GM18870 (cell line): Measurements from ENCODE around the gene FUT8.
"Not testable (repeated sequence)": the region's sequence is repeated elsewhere in the genome, so short reads cannot be mapped to it uniquely, and the experiment has no call there.

ENCODE experiments used
- ATAC-seq: cut with Tn5 transposase; IDR thresholded peaks from one replicate; pipeline ENCODE4 v1.9.1; 2021; ENCODE audit warnings: moderate library complexity; ENCODE audit not compliant: unreplicated experiment

The FUT8 gene

GRCh38 chr14:65449647-65450046 lies 37.1 kb downstream of the FUT8 start:
- ATAC-seq: no peak

- no peak for ATAC-seq
Observed at GRCh38 chr14:65453807-65454480, 41.4 kb downstream of the FUT8 start.

DNA sequence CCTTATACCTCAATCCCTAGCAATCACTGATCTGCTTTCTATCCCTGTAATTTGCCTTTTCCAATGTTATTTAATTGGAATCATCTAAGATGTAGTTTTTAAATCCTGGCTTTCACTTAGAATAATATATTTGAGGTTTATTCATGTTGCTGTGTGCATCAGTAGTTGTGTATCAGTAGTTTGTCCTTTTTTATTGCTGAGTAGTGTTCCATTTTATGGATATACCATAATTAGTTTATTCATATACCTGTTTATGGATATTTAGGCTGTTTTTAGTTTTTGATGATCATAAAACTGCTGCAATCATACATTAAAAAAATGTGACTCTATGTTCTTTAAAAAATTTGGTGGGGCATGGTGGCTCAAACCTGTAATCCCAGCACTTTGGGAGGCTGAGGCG lies 43.7 kb downstream of the FUT8 start:
- ATAC-seq: no peak

DNA sequence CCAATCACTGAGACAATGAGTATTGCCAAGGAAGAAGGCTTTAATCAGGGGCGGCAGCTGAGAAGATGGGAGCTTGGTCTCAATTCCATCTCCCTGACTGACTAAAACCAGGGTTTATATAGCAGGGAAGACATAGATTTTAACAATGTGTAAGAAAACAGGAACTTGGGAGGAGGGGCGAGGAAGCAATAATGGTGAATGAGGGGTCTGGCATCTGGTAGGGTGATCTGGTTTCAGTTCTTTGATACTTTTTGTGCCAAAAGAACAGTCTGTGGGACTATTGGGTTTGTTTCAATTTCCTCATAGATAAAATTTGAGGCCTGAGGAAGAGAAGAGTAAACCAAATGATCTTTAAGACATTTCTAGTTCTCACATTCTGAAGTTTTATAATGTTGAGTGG lies 49.2 kb downstream of the FUT8 start:
- ATAC-seq: no peak

DNA sequence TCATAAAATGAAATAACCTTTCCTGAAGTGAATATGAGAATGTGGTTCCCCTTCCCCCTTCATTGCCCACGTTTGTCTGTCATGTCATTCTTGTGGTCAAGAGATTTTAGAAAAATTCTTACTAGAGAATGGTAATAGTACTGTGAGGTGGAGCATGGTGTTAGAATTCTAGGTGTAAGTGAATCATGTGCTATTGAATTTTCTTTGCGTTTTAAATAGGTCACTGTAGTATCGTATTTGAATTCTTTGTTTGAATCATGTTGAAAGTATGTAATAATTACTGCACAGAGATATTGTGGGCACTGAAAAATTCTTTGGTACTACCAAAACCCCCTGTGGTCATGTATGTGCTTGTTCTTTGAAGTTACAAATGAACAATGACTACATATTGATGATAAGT lies 49.9 kb downstream of the FUT8 start:
- peak; percentile 84 for ATAC-seq

GRCh38 chr14:65465584-65465983 lies 53.1 kb downstream of the FUT8 start:
- ATAC-seq: no peak

GRCh38 chr14:65467926-65468325 lies 55.4 kb downstream of the FUT8 start:
- ATAC-seq: not testable (repeated sequence)

DNA sequence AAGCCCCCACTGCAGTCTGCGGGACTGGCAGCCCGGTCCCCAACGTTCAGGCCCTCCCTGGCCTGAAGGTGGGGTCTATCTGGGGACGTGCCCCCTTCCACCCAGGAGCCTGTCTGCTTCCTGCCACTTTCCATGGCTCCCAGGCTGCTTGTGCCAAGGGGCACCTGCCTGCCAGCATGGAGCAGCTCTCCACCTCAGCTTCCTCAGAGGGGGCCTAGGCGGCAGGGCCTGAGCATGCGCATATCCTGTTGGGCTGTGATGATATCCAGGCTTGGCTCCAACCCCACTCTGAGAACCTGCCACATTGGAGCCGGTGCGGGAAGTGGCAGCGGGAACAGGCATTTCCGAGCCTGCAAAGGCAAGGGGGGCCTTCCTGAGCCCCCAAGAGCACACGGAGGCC lies 57.4 kb downstream of the FUT8 start:
- no peak for ATAC-seq

DNA sequence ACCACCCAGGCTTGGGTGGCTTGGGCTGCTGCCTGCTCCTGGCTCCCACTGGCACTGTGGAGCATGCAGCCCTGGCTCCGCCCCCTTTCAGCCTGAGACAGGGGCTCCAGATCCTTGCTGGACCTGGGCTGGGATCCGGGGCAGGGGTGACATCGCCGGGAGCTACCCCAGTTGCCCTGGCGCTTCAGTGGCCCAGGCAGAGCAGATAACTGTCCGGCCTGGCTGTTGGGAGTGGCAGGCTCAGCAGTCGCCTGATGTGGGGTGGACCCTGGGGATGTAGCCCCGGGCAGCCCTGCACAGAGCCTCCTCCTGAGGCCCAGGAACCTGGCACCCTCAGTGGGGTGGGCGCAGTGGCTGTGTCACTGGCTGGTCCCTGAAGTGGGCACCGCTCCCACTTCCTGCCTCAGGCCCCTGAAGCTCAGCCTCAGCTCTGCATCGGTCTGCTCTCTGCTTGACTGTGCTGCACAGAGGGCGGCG lies 57.9 kb downstream of the FUT8 start:
- ATAC-seq: no peak

DNA sequence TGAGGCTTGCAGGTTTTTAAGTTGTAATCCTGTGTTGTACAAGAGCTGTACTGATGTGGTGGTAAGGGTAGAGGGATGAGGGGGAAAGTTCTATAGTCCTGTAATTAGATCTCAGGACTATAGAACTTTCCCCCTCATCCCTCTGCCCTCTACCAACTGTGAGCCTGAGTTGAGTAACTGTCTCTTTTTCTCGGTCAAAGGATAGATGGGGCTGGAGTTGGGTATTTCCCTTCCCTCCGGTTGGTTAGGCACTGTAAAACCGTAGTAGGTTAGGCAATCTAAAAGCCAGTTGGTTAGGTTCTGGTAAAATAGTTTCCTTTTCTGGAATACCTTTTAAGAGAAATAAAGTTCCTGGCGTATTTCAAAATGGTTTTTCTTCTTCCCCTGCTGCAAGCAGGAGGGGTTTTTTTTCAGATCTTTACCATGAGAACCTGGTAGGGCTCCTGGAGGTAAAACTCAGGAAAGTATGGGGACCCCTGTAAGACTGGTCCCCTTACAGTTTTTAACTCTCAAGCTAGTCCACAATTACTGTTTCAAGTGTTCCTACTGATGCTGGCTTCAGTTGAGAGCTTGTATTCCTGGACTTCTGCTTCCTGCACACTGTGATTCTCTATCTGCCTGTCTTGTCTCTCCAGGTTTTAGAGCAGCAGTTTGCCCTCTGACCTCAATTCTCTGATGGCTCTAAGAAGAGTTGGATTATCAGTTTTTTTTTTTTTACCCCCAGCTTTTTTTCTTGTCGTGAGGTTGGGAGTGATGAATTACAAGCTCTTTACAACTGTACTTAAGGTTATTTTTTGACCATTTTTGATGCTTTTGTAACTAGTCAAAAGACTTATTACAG lies 58.7 kb downstream of the FUT8 start:
- peak; percentile 71 for ATAC-seq

DNA sequence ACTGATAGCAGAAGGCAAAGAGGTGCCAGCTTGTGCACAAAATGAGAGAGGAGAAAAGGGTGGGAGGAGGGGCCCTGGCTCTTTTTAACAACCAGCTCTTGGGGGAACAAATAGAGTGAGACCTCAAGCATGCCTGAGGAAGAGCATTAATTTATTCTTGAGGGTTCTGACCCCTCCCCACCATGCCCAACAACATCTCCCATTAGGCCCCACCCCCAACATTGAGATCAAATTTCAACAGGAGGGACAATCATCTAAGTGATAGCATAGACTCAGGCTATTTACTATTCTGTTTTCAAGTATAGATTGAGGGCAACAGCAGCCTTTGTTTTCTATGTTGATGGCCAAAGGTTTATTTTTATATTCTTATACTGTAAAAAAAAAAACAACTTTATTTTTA lies 59.7 kb downstream of the FUT8 start:
- no peak for ATAC-seq

GRCh38 chr14:65476273-65476941 lies 63.9 kb downstream of the FUT8 start:
- ATAC-seq: peak; percentile 81

- ATAC-seq: peak; percentile 26
Observed at GRCh38 chr14:65476942-65477318, 64.4 kb downstream of the FUT8 start.

GRCh38 chr14:65478017-65478416 lies 65.5 kb downstream of the FUT8 start:
- no peak for ATAC-seq

GRCh38 chr14:65478596-65478995 lies 66.1 kb downstream of the FUT8 start:
- no peak for ATAC-seq

DNA sequence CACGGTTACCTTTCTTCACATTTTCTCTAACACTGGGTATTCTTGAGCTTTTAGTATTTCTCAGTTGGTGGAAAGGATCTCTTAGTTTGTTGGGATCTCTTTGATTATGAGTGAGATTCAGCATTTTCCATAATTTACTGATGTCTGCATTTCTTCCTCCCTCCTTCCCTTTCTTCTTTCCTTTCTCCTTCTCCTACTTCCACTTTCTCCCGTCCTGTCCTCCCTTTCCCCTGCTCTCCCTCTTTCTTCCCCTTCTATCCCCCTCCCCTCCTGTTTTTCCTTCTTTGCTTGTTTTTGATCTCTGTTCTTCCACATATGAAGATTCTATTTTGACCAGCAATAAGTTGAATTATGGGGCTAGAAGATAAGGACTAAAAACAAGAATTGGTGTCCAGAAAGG lies 66.9 kb downstream of the FUT8 start:
- ATAC-seq: no peak

- ATAC-seq: no peak
Observed at GRCh38 chr14:65482757-65483438, 70.4 kb downstream of the FUT8 start.

DNA sequence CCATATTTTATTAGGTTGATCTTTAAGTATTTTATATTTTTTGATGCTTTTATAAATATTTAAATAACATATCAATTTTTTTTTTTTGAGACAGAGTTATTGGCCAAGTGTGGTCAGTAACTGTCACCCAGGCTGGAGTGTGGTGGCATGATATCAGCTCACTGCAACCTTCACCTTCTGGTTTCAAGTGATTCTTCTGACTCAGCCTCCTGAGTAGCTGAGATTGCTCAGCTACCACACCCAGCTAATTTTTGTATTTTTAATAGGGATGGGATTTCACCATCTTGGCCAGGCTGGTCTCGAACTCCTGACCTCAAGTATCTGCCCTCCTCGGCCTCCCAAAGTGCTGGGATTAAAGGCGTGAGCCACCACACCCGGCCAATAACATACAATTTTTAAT lies 71.1 kb downstream of the FUT8 start:
- no peak for ATAC-seq

GRCh38 chr14:65485516-65485915 lies 73.0 kb downstream of the FUT8 start:
- no peak for ATAC-seq

DNA sequence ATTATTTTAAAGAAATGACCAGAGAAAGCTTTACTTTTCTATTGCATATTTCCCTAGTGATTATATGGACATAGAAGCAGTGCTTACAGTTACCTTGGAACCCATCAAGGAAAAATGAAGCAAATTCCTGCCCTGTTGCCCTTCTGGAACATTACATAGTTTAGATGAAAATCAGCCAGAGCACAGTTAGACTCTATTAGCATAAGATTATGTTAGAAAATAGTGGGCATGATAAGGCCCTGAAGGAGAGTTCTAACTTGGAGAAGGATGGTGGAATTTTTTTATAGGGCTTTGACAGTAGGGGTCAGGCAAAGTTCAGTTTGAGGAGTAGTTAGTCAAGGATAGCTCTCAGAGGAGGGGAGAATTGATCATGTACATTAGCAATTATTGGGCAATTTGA lies 74.3 kb downstream of the FUT8 start:
- no peak for ATAC-seq

- no peak for ATAC-seq
Observed at GRCh38 chr14:65487783-65488494, 75.4 kb downstream of the FUT8 start.
